PC-9 (cell line): ENCODE measurements around the gene CDHR2. TPM values are rescaled to one million over a fixed set of nuclear protein-coding genes. Genes with fewer than 3 reads are reported as not detected.

Source experiments
- BruUV-seq: library from RNA; stranded (reverse); fragments of 400-500 nt; replicated peaks from 2 replicates; lab custom pipeline; 2021; lab: Mats Ljungman, UMichigan
- CTCF ChIA-PET: fragments of 300-600 bp; sonication (Branson Sonifier 250); formaldehyde crosslinking; loops from one replicate; lab custom pipeline; 2022; ENCODE audit warnings: antibody characterized with exemption; lab: Charles Lee
- POLR2A ChIA-PET: fragments of 300-600 bp; sonication (Branson Sonifier 250); formaldehyde crosslinking; loops from one replicate; lab custom pipeline; 2022; ENCODE audit warnings: antibody characterized with exemption; ENCODE audit not compliant: unreplicated experiment; lab: Charles Lee
- DNase-seq, 2 experiments: peaks; one replicate each; pipeline versions ENCODE4 v3.0.0 to v3.0.0-alpha.2; 2015 to 2022; ENCODE audit warnings: mixed read lengths in 1 of 2
- H2AFZ ChIP-seq: fragments of 200-600 bp; sonication (generic); 2 replicates; pipeline ENCODE4 v1.8.1; 2017; ENCODE audit warnings: antibody characterized with exemption
- H3F3A ChIP-seq: fragments of 200-600 bp; sonication (generic); 2 replicates; pipeline ENCODE4 v1.8.1; 2017; ENCODE audit warnings: antibody characterized with exemption, mild to moderate bottlenecking, low read depth; ENCODE audit not compliant: insufficient read depth
- H3K27ac ChIP-seq: fragments of 200-600 bp; sonication (generic); 2 replicates; pipeline ENCODE4 v1.6.1; 2016; ENCODE audit warnings: mixed run types
- H3K27me3 ChIP-seq: fragments of 200-600 bp; sonication (generic); 2 replicates; pipeline ENCODE4 v1.6.1; 2016; ENCODE audit warnings: low read depth, mixed run types; ENCODE audit not compliant: insufficient read depth
- H3K36me3 ChIP-seq: fragments of 200-600 bp; sonication (generic); 2 replicates; pipeline ENCODE4 v1.6.1; 2016; ENCODE audit warnings: low read depth, mixed run types
- H3K4me1 ChIP-seq: fragments of 200-600 bp; sonication (generic); replicated peaks from 2 replicates; pipeline ENCODE4 v1.6.1; 2016; ENCODE audit warnings: mixed run types; ENCODE audit not compliant: insufficient read depth
- H3K4me2 ChIP-seq: fragments of 200-600 bp; sonication (generic); 2 replicates; pipeline ENCODE4 v1.6.1; 2017; ENCODE audit warnings: mixed run types
- H3K4me3 ChIP-seq: fragments of 200-600 bp; sonication (generic); 2 replicates; pipeline ENCODE4 v1.6.1; 2016; ENCODE audit warnings: mixed run types
- H3K79me2 ChIP-seq: fragments of 200-600 bp; sonication (generic); 2 replicates; pipeline ENCODE4 v1.6.1; 2017; ENCODE audit warnings: low read depth, mixed run types
- H3K9me2 ChIP-seq: fragments of 200-600 bp; sonication (generic); 2 replicates; pipeline ENCODE4 v1.8.1; 2017; ENCODE audit warnings: mild to moderate bottlenecking; ENCODE audit not compliant: insufficient read depth
- H3K9me3 ChIP-seq: fragments of 200-600 bp; sonication (generic); 2 replicates; pipeline ENCODE4 v1.8.1; 2016; ENCODE audit warnings: low read depth; ENCODE audit not compliant: insufficient read depth
- H4K20me1 ChIP-seq: fragments of 200-600 bp; sonication (generic); 2 replicates; pipeline ENCODE4 v1.8.1; 2017; ENCODE audit not compliant: insufficient read depth
- CTCF ChIP-seq: fragments of 200-600 bp; sonication (generic); conservative IDR thresholded peaks from 2 replicates; pipeline ENCODE4 v1.6.1; 2017; ENCODE audit warnings: mixed run types, antibody characterized with exemption, mild to moderate bottlenecking, moderate library complexity
- EZH2 ChIP-seq: fragments of 200-600 bp; sonication (generic); IDR thresholded peaks from 2 replicates; pipeline ENCODE4 v1.8.0; 2017; ENCODE audit warnings: antibody characterized with exemption, low read depth
- intact Hi-C: fragments of 100-400 bp; cut with micrococcal nuclease; formaldehyde crosslinking; loops from one replicate; pipeline ENCODE4 v1.10.0; 2022; ENCODE audit not compliant: unreplicated experiment
- total RNA-seq: library from RNA; stranded (reverse); gene quantifications from 2 replicates; pipeline ENCODE4 v1.2.3, GENCODE V29; 2021

CDHR2 gene
- total RNA-seq, 1 experiment from 2014 or later: not detected

GRCh38 chr5:176606032-176606431 lies 56.9 kb downstream of the CDHR2 start:
- H3K27ac ChIP-seq: no peak overlapping the region
- H3K9me2 ChIP-seq: no peaks in the 10 kb centered on the region
- intact Hi-C loops: no loop called here
- peaks cover 4% of the 10 kb centered on the region; the same call in 1 of the 2 replicates for H4K20me1 ChIP-seq
- H3K9me3 ChIP-seq: no peaks in the 10 kb centered on the region
- H2AFZ ChIP-seq: no peak overlapping the region
- ChIA-PET POLR2A (no interaction called here), CTCF (no interaction called here)
- no peaks in the 10 kb centered on the region for H3K36me3 ChIP-seq
- H3K79me2 ChIP-seq: no peaks in the 10 kb centered on the region
- H3F3A ChIP-seq: peaks cover 12% of the 10 kb centered on the region
- TF ChIP-seq EZH2 (no peak), CTCF (no peak)
- no peak for DNase-seq
- H3K4me1 ChIP-seq: 0 out of 2 replicates have a peak, but pooled peaks cover 3% of the 10 kb centered on the region
- H3K4me2 ChIP-seq: no peak overlapping the region
- no TSS peak for BruUV-seq
- H3K4me3 ChIP-seq: no peak overlapping the region
- no peaks in the 10 kb centered on the region for H3K27me3 ChIP-seq

GRCh38 chr5:176606875-176607274 lies 57.7 kb downstream of the CDHR2 start:
- Histone ChIP-seq H2AFZ (no peak overlapping the region), H3K27me3 (no peaks in the 10 kb centered on the region), H3K9me2 (no peaks in the 10 kb centered on the region), H3K36me3 (no peaks in the 10 kb centered on the region), H3K4me2 (no peak overlapping the region), H4K20me1 (peaks cover 4% of the 10 kb centered on the region; the same call in 1 of the 2 replicates), H3F3A (peaks cover 13% of the 10 kb centered on the region), H3K79me2 (no peaks in the 10 kb centered on the region), H3K4me1 (0 out of 2 replicates have a peak, but pooled peaks cover 4% of the 10 kb centered on the region), H3K27ac (no peak overlapping the region), H3K9me3 (no peaks in the 10 kb centered on the region), H3K4me3 (no peak overlapping the region)
- ChIA-PET CTCF (no interaction called here), POLR2A (no interaction called here)
- no peak for DNase-seq
- TF ChIP-seq EZH2 (no peak), CTCF (no peak)
- no TSS peak for BruUV-seq
- intact Hi-C loops: no loop called here

GRCh38 chr5:176608142-176608705 lies 59.1 kb downstream of the CDHR2 start:
- Histone ChIP-seq H3K4me2 (no peak overlapping the region), H3K9me3 (no peaks in the 10 kb centered on the region), H3F3A (peaks cover 17% of the 10 kb centered on the region), H3K27ac (no peak overlapping the region), H3K9me2 (no peaks in the 10 kb centered on the region), H2AFZ (no peak overlapping the region), H3K79me2 (no peaks in the 10 kb centered on the region), H3K36me3 (no peaks in the 10 kb centered on the region), H4K20me1 (peaks cover 4% of the 10 kb centered on the region; the same call in 1 of the 2 replicates), H3K4me3 (no peak overlapping the region), H3K4me1 (0 out of 2 replicates have a peak, but pooled peaks cover 4% of the 10 kb centered on the region), H3K27me3 (no peaks in the 10 kb centered on the region)
- DNase-seq: no peak
- no TSS peak for BruUV-seq
- intact Hi-C loops: no loop called here
- TF ChIP-seq CTCF (no peak), EZH2 (no peak)
- CTCF ChIA-PET: no interaction called here
- POLR2A ChIA-PET: interaction anchor here (0.5 kb wide), 1 partner anchor 256 kb away, joined by 19 read pairs; no protein-coding TSS in a partner anchor
